ENCODE measurements around the gene ZNF43. TPM values are rescaled to one million over a fixed set of nuclear protein-coding genes. Genes with fewer than 3 reads are reported as not detected.

The ZNF43 gene
- total RNA-seq (2022; extraction: Qiagen RNA extraction), result 2.2 to 4.2 TPM (median 2.8 TPM) in 5 replicates

DNA sequence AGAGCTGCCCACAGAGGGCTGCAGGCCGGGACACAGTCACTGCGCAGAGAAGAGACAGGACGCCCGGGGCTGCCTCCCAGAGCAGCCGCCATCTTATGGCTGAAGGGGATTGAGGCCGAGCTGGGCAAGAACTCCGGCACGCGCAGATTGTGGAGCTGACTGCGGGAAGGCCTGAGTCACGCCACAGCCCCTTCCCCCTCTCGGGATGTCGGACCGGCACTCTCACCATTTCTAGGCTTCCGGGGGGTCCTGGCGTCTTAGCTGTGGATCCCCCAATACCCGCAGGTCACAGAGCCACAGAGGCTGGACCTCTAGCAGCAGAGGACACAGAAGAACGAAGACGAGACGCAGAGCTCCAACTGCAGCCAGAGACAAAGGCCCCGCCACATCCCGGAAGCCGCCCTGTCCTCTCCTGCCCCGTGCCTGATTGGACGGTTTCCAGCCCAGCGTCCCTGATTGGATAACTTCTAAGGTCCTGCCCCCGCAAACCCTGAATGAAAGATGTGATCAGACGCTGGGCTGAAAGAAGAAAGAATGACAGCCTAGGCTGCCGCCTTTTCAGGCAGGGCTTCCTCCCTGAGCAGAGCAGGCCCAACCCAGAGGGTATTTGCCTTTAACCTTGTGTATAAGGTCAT lies at the start of gene ZNF43:
TSS of gene ZNF43 (minus strand) at position 373 of the 635 bp plus-strand sequence. CDS start at position 229, 144 bp downstream.

GRCh38 chr19:21767065-21767800 lies 68.7 kb downstream of the ZNF43 start, which contains the start of gene ZNF100:
Gene ZNF100, minus strand, starts transcription at chr19:21767579. Its CDS starts 150 bp downstream, at chr19:21767429.

Other genes starting within 250 kb of the ZNF43 start
- gene ZNF100, start 68.6 kb downstream of the ZNF43 start, total RNA-seq (2022; extraction: Qiagen RNA extraction), result not detected in 5 replicates
- gene ZNF208, start 174.8 kb upstream of the ZNF43 start, total RNA-seq (2022; extraction: Qiagen RNA extraction), result not detected in 5 replicates
- not detected in 5 replicates for gene ZNF257, start 216.3 kb upstream of the ZNF43 start, total RNA-seq (2022; extraction: Qiagen RNA extraction)